HK-2 (cell line): Measurements from ENCODE around the gene DNM3.
"Not testable (repeated sequence)": the region's sequence is repeated elsewhere in the genome, so short reads cannot be mapped to it uniquely, and the experiment has no call there.

Source experiments
- DNase-seq: peaks from one replicate; pipeline ENCODE4 v3.0.0-alpha.2; 2018; ENCODE audit not compliant: unreplicated experiment

Gene DNM3

GRCh38 chr1:172359491-172359999 lies 518.2 kb downstream of the DNM3 start:
- DNase-seq, result no peak

GRCh38 chr1:172360511-172360910 lies 519.2 kb downstream of the DNM3 start:
- DNase-seq, result no peak

- no peak for DNase-seq
Observed at GRCh38 chr1:172360985-172361384, 519.7 kb downstream of the DNM3 start.

GRCh38 chr1:172363852-172364251 lies 522.6 kb downstream of the DNM3 start:
- DNase-seq, result no peak

GRCh38 chr1:172371646-172372045 lies 530.3 kb downstream of the DNM3 start:
- DNase-seq, result not testable (repeated sequence)

- DNase-seq, result no peak
Observed at GRCh38 chr1:172373864-172374263, 532.6 kb downstream of the DNM3 start.

GRCh38 chr1:172375211-172375631 lies 533.9 kb downstream of the DNM3 start:
- DNase-seq, result no peak

- no peak for DNase-seq
Observed at GRCh38 chr1:172376431-172376830, 535.1 kb downstream of the DNM3 start.

GRCh38 chr1:172377565-172377964 lies 536.3 kb downstream of the DNM3 start:
- DNase-seq, result no peak

GRCh38 chr1:172378109-172378760 lies 536.9 kb downstream of the DNM3 start:
- no peak for DNase-seq

GRCh38 chr1:172380441-172381244 lies 539.3 kb downstream of the DNM3 start:
- DNase-seq, result no peak

- DNase-seq, result no peak
Observed at GRCh38 chr1:172381946-172382345, 540.6 kb downstream of the DNM3 start.

GRCh38 chr1:172382406-172382805 lies 541.1 kb downstream of the DNM3 start:
- no peak for DNase-seq

GRCh38 chr1:172382990-172383389 lies 541.7 kb downstream of the DNM3 start:
- no peak for DNase-seq

- no peak for DNase-seq
Observed at GRCh38 chr1:172383536-172383935, 542.2 kb downstream of the DNM3 start.

GRCh38 chr1:172384656-172385055 lies 543.4 kb downstream of the DNM3 start:
- no peak for DNase-seq

GRCh38 chr1:172386046-172386445 lies 544.7 kb downstream of the DNM3 start:
- no peak for DNase-seq

GRCh38 chr1:172388490-172388889 lies 547.2 kb downstream of the DNM3 start:
- no peak for DNase-seq

- no peak for DNase-seq
Observed at GRCh38 chr1:172390301-172390682, 549.0 kb downstream of the DNM3 start.

GRCh38 chr1:172390683-172391551 lies 549.6 kb downstream of the DNM3 start:
- no peak for DNase-seq

GRCh38 chr1:172391976-172392375 lies 550.7 kb downstream of the DNM3 start:
- no peak for DNase-seq

GRCh38 chr1:172393354-172393753 lies 552.1 kb downstream of the DNM3 start:
- no peak for DNase-seq
